Spleen (tissue), 11 donors: Measurements from ENCODE around the gene BTBD17. TPM values are rescaled to one million over a fixed set of nuclear protein-coding genes. Genes with fewer than 3 reads are reported as not detected.

ENCODE experiments used
- DNase-seq: peaks from one replicate; pipeline ENCODE4 v3.0.0-alpha.2; 2020
- H3K27ac ChIP-seq, 8 donors: fragments of 200-600 bp; sonication (generic) in 7 of 8; 1 replicate in 4 of 8; 2 replicates in 4 of 8; pipeline versions ENCODE4 v1.5.0 to v1.8.0; 2016 to 2021; ENCODE audit warnings: inconsistent platforms in 4 of 8, mild to moderate bottlenecking in 4 of 8, moderate library complexity in 1 of 8
- H3K27me3 ChIP-seq, 7 donors: fragments of 200-600 bp; sonication (generic) in 6 of 7; replicated peaks in 1 of 7; 1 replicate in 4 of 7; 2 replicates in 3 of 7; pipeline versions ENCODE4 v1.5.0 to v1.8.0; 2016 to 2021; ENCODE audit warnings: inconsistent platforms in 3 of 7, mild to moderate bottlenecking in 1 of 7
- H3K36me3 ChIP-seq, 6 donors: fragments of 200-600 bp; sonication (generic) in 5 of 6; 1 replicate in 4 of 6; 2 replicates in 2 of 6; pipeline versions ENCODE4 v1.5.0 to v1.8.0; 2016 to 2021; ENCODE audit warnings: inconsistent platforms in 2 of 6
- H3K4me1 ChIP-seq, 6 donors: fragments of 200-600 bp; sonication (generic) in 5 of 6; 1 replicate in 3 of 6; 2 replicates in 3 of 6; pipeline versions ENCODE4 v1.5.0 to v1.8.0; 2016 to 2021; ENCODE audit warnings: inconsistent platforms in 3 of 6
- H3K4me3 ChIP-seq, 8 donors: fragments of 200-600 bp; sonication (generic) in 7 of 8; 1 replicate in 4 of 8; 2 replicates in 4 of 8; pipeline versions ENCODE4 v1.5.0 to v1.8.0; 2016 to 2021; ENCODE audit warnings: inconsistent platforms in 4 of 8, mild to moderate bottlenecking in 4 of 8, moderate library complexity in 2 of 8
- H3K9me3 ChIP-seq, 8 donors: fragments of 200-600 bp; sonication (generic) in 7 of 8; 1 replicate in 4 of 8; 2 replicates in 4 of 8; pipeline versions ENCODE4 v1.5.0 to v1.8.0; 2016 to 2021; ENCODE audit warnings: inconsistent platforms in 4 of 8
- POLR2A ChIP-seq, 3 donors: fragments of 450-650 bp; IDR thresholded peaks; one replicate each; pipeline ENCODE4 v1.5.1; 2017; ENCODE audit warnings: antibody characterized with exemption in 3 of 3, mild to moderate bottlenecking in 1 of 3
- POLR2AphosphoS5 ChIP-seq, 3 donors: sonication (generic); formaldehyde crosslinking; IDR thresholded peaks; one replicate each; pipeline ENCODE4 v1.5.1; 2017; ENCODE audit warnings: antibody characterized with exemption in 3 of 3
- WGBS, 5 donors: extraction: QIAGEN DNeasy Blood & Tissue Kit in 3 of 5; methylation state at CpG; one replicate each; pipeline versions ENCODE4 v1.1.5 to v1.1.7; 2013 to 2018; 5-methylcytosine and 5-hydroxymethylcytosine counted together
- intact Hi-C: fragments of 100-400 bp; cut with DNase I; formaldehyde crosslinking; loops from one replicate; pipeline ENCODE4 v1.15.0; 2023; ENCODE audit warnings: low total_unique reads
- polyA plus RNA-seq, 3 donors: library from polyadenylated mRNA; stranded (reverse); fragments of 200-250 nt; gene quantifications; one replicate each; pipeline ENCODE4 v1.2.1, GENCODE V29; 2013
- total RNA-seq, 7 donors: library from RNA; depleted of rRNA in 3 of 7; stranded (reverse); fragments of >200 nt in 3 of 7; fragmentation: NEBNext Ultra II Directional in 4 of 7; extraction: Animal tissue kit (Norgen Biotek cat#: 25700) in 4 of 7; gene quantifications; one replicate each; pipeline versions ENCODE4 v1.1.0 to v1.2.1, GENCODE V29; 2016 to 2021
- TF ChIP-seq, protein P1 (sequence below), 11 experiments: fragments of 200-600 bp in 7 of 11; fragments of 450-650 bp in 4 of 11; sonication (generic) in 4 of 11; IDR thresholded peaks in 8 of 11; conservative IDR thresholded peaks in 3 of 11; 1 replicate in 7 of 11; 2 replicates in 4 of 11; pipeline versions ENCODE4 v1.4.0 to v1.8.0; 2016 to 2021; ENCODE audit warnings: antibody characterized with exemption in 11 of 11, inconsistent platforms in 4 of 11, mild to moderate bottlenecking in 1 of 11
- donor health status: healthy with polysubstance abuse.
- donor health status: DM: no; HTN: no; CAD: no; lungs with moderate emphysema.
- donor health status: DM: no; HTN: no; CAD: no.
- donor health status: Bipolar disorder and iron deficiency.
- donor health status: healthy.
- donor health status: DM: no; HTN: no; CAD: no.
- donor health status: DM: yes; HTN: yes; CAD: no.

Gene BTBD17
- total and polyA plus RNA-seq, 10 donors: 0.06 to 0.51 TPM; not detected in 8

DNA sequence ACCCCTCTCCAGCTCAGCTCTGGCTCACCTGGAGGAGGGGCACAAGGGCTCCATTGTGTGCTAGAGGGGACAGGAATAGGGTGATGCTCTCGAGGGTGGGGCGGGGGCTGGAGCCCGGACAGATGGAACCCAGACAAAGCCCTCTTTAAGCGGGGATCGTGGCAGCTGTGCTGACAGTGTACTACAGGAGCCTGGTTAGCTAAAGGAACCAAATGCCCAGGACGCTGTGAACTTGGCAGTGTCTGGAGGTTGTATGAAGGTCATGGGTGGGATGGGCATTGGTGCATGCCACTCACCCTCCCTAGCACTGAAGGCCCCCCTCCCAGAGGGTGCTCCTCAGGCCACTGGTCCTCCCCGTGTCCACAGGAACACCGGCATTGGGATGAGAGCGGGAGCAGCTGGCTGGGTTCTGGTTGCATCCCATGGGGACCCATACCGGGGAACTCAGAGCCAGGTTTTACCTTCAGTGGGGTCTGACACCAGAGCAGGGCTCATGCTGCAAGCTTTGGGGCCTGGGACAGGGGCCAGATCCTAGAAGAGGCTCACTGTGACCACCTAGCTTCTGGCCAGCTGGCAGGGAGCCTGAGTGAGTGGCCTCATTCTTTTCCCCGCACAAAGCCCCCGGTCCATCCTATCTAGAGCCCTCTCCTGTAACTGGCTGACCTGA lies 23.7 kb downstream of the BTBD17 start:
- intact Hi-C loops: no loop called here

DNA sequence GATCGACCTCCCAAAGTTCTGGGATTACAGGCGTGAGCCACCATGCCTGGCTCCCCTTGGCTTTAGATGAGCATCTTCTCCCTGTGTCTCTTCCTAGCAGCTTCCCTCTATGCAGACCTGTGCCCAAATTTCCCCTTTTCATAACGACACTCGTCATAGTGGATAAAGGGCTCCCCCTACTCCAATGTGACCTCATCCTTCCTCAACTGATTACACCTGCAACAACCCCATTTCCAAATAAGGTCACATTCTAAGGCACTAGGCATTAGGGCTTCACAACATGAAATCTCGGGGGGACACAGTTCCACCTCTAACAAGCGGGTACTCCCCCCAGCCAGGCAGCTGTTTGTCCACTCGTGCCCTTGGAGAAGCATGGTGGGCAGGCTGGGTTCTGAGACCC lies 25.4 kb downstream of the BTBD17 start:
- H3K9me3 ChIP-seq: no peaks in the 10 kb centered on the region
- intact Hi-C loops: no loop called here
- H3K4me3 ChIP-seq: no peak overlapping the region
- no peak for DNase-seq
- no peak overlapping the region for H3K27ac ChIP-seq
- peaks cover 0 to 37% (median 12%) of the 10 kb centered on the region in 6 donors for H3K4me1 ChIP-seq
- TF ChIP-seq, protein P1, sequence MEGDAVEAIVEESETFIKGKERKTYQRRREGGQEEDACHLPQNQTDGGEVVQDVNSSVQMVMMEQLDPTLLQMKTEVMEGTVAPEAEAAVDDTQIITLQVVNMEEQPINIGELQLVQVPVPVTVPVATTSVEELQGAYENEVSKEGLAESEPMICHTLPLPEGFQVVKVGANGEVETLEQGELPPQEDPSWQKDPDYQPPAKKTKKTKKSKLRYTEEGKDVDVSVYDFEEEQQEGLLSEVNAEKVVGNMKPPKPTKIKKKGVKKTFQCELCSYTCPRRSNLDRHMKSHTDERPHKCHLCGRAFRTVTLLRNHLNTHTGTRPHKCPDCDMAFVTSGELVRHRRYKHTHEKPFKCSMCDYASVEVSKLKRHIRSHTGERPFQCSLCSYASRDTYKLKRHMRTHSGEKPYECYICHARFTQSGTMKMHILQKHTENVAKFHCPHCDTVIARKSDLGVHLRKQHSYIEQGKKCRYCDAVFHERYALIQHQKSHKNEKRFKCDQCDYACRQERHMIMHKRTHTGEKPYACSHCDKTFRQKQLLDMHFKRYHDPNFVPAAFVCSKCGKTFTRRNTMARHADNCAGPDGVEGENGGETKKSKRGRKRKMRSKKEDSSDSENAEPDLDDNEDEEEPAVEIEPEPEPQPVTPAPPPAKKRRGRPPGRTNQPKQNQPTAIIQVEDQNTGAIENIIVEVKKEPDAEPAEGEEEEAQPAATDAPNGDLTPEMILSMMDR (IDR thresholded peaks at IDR 0.05 in 8 of 11, conservative IDR thresholded peaks at IDR 0.05 in 3 of 11): no peak
- no peak for TF ChIP-seq POLR2A (IDR thresholded peaks at IDR 0.05)
- TF ChIP-seq POLR2AphosphoS5 (IDR thresholded peaks at IDR 0.05): no peak
- H3K27me3 ChIP-seq: peaks cover 0 to 30% (median 0%) of the 10 kb centered on the region in 7 donors
- no peaks in the 10 kb centered on the region for H3K36me3 ChIP-seq
- WGBS, 5 donors: 70 to 77% (median 72%) methylated on average over 7 of the region's 7 CpGs

More for the DNA sequence above, 23.7 kb downstream of the BTBD17 start:
- Histone ChIP-seq H3K27ac (no peak overlapping the region), H3K27me3 (peaks cover 0 to 40% (median 0%) of the 10 kb centered on the region in 7 donors), H3K4me3 (no peak overlapping the region), H3K4me1 (peaks cover 0 to 46% (median 8%) of the 10 kb centered on the region in 6 donors), H3K36me3 (no peaks in the 10 kb centered on the region), H3K9me3 (no peaks in the 10 kb centered on the region)
- DNase-seq: no peak
- 70 to 88% (median 79%) methylated on average over 11 to 12 of the region's 12 CpGs for WGBS, 5 donors
- TF ChIP-seq, protein P1 (IDR thresholded peaks at IDR 0.05 in 8 of 11, conservative IDR thresholded peaks at IDR 0.05 in 3 of 11): no peak
- TF ChIP-seq POLR2AphosphoS5 (IDR thresholded peaks at IDR 0.05) (no peak), POLR2A (IDR thresholded peaks at IDR 0.05) (no peak)

DNA sequence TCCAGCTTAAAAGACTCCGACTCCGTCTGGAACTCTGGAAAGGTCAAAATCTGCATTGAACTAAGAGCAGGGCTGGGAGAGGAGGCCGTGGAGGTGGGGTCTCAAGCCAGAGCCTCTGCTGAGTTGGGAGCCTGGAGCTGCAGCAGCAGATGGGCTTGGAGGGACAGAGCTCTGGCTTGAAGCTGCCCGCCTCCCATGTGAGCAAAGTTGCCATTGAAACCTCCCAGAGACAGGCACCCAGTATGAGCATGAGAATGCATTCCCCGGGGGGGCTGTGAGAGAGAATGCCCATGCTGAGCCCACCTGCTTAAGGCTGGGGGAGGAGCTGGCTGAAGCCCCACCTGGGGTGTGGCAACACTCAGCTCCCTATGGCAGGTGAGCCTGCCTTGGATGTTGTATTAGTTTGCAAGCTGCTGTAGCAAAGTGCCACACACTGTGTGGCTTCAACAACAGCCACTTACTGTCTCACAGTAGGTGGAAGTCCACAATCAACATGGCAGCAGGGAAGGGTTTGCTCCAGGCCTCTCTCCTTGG lies 26.1 kb downstream of the BTBD17 start:
- intact Hi-C loops: no loop called here
- peaks cover 0 to 32% (median 10%) of the 10 kb centered on the region in 6 donors for H3K4me1 ChIP-seq
- H3K4me3 ChIP-seq: no peak overlapping the region
- 81 to 94% (median 92%) methylated on average over 4 to 5 of the region's 5 CpGs for WGBS, 5 donors
- H3K36me3 ChIP-seq: no peaks in the 10 kb centered on the region
- H3K27ac ChIP-seq: no peak overlapping the region
- no peaks in the 10 kb centered on the region for H3K9me3 ChIP-seq
- H3K27me3 ChIP-seq: peaks cover 0 to 30% (median 0%) of the 10 kb centered on the region in 7 donors
- no peak for TF ChIP-seq POLR2AphosphoS5 (IDR thresholded peaks at IDR 0.05)
- TF ChIP-seq, protein P1 (IDR thresholded peaks at IDR 0.05 in 8 of 11, conservative IDR thresholded peaks at IDR 0.05 in 3 of 11): no peak
- TF ChIP-seq POLR2A (IDR thresholded peaks at IDR 0.05): no peak
- no peak for DNase-seq

DNA sequence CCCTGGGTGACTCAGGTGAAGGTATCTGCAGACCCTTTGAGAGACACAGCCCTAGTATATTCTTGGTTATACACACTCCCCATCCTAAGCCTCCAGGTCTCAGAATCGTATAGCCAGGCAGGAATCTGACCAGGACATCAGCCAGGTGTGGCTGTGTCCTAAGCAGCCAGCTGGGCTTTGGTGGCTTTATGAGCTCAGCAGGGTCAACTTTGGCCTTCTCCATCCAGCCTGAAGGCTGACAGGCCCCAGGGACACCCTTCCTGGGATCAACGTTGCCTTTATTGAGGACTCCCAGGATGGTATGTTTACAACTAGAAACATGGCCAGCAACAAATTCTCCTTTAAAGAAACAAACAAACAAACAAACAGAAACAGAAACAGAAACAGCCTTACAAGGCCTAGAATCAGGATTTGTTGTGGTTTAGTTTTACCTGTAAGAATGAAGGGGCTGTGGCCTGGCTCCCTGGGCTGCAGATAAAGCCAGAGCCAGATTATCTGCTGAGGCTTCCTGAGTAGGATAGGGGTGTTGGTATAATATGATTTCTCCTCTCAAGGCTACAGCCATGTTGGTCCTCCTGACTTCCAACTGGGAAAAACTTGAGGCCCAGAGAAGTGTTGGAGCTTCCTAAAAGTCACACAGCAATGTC lies 27.2 kb downstream of the BTBD17 start:
- intact Hi-C loops: no loop called here
- H3K4me1 ChIP-seq: peaks cover 0 to 36% (median 12%) of the 10 kb centered on the region in 6 donors
- no peaks in the 10 kb centered on the region for H3K36me3 ChIP-seq
- H3K27me3 ChIP-seq: peaks cover 0 to 24% (median 0%) of the 10 kb centered on the region in 7 donors
- no peak overlapping the region for H3K27ac ChIP-seq
- H3K9me3 ChIP-seq: no peaks in the 10 kb centered on the region
- no peak for DNase-seq
- TF ChIP-seq POLR2A (IDR thresholded peaks at IDR 0.05) (no peak), POLR2AphosphoS5 (IDR thresholded peaks at IDR 0.05) (no peak)
- TF ChIP-seq, protein P1 (IDR thresholded peaks at IDR 0.05 in 8 of 11, conservative IDR thresholded peaks at IDR 0.05 in 3 of 11): no peak
- 82 to 93% (median 88%) methylated on average over 2 of the region's 2 CpGs for WGBS, 5 donors
- no peak overlapping the region for H3K4me3 ChIP-seq
